Esophagus squamous epithelium (tissue), 5 donors: ENCODE results near the gene MAGI1. TPM values are rescaled to one million over a fixed set of nuclear protein-coding genes. Genes with fewer than 3 reads are reported as not detected.

Source experiments
- DNase-seq: peaks from one replicate; lab custom pipeline; 2025; lab: John Stamatoyannopoulos, UW
- H3K27ac ChIP-seq, 4 donors: fragments of 200-600 bp; sonication (generic); one replicate each; pipeline ENCODE4 v1.5.1; 2016 to 2019; ENCODE audit warnings: mild to moderate bottlenecking in 1 of 4
- H3K27me3 ChIP-seq, 4 donors: fragments of 200-600 bp; sonication (generic); 1 replicate in 3 of 4; 2 replicates in 1 of 4; pipeline versions ENCODE4 v1.5.1 to v1.6.0; 2017 to 2021; ENCODE audit warnings: antibody characterized with exemption in 1 of 4
- H3K36me3 ChIP-seq, 3 donors: fragments of 200-600 bp; sonication (generic); one replicate each; pipeline ENCODE4 v1.5.1; 2016 to 2019
- H3K4me1 ChIP-seq, 3 donors: fragments of 200-600 bp; sonication (generic); one replicate each; pipeline ENCODE4 v1.5.1; 2017 to 2019
- H3K4me3 ChIP-seq, 4 donors: fragments of 200-600 bp; sonication (generic); 1 replicate in 3 of 4; 2 replicates in 1 of 4; pipeline ENCODE4 v1.5.1; 2016 to 2019; ENCODE audit warnings: mild to moderate bottlenecking in 2 of 4, moderate library complexity in 1 of 4
- H3K9me3 ChIP-seq, 3 donors: fragments of 200-600 bp; sonication (generic); one replicate each; pipeline ENCODE4 v1.5.1; 2016 to 2019
- POLR2A ChIP-seq, 4 donors: fragments of 450-650 bp; IDR thresholded peaks; one replicate each; pipeline ENCODE4 v1.6.1; 2017; ENCODE audit warnings: antibody characterized with exemption in 4 of 4, mild to moderate bottlenecking in 4 of 4, moderate library complexity in 3 of 4
- WGBS, 2 donors: methylation state at CpG; one replicate each; pipeline ENCODE4 v1.1.5; 2018; 5-methylcytosine and 5-hydroxymethylcytosine counted together
- intact Hi-C: fragments of 100-400 bp; cut with DNase I; formaldehyde crosslinking; loops from one replicate; pipeline ENCODE4 v1.15.0; 2022
- total RNA-seq, 4 donors: library from RNA; depleted of rRNA; stranded (reverse); fragments of >200 nt; gene quantifications; one replicate each; pipeline ENCODE4 v1.1.0, GENCODE V29; 2016
- TF ChIP-seq, protein P1 (sequence below), 6 experiments: fragments of 450-650 bp in 4 of 6; fragments of 200-600 bp in 2 of 6; sonication (generic) in 2 of 6; IDR thresholded peaks; one replicate each; pipeline ENCODE4 v1.5.1; 2016 to 2019; ENCODE audit warnings: antibody characterized with exemption in 6 of 6, mild to moderate bottlenecking in 4 of 6, moderate library complexity in 4 of 6
- donor health status: DM: yes; HTN: yes; CAD: no.

MAGI1 gene
- total RNA-seq, 4 donors from 2014 or later, result 12.0 to 28.2 (median 21.1) TPM

DNA sequence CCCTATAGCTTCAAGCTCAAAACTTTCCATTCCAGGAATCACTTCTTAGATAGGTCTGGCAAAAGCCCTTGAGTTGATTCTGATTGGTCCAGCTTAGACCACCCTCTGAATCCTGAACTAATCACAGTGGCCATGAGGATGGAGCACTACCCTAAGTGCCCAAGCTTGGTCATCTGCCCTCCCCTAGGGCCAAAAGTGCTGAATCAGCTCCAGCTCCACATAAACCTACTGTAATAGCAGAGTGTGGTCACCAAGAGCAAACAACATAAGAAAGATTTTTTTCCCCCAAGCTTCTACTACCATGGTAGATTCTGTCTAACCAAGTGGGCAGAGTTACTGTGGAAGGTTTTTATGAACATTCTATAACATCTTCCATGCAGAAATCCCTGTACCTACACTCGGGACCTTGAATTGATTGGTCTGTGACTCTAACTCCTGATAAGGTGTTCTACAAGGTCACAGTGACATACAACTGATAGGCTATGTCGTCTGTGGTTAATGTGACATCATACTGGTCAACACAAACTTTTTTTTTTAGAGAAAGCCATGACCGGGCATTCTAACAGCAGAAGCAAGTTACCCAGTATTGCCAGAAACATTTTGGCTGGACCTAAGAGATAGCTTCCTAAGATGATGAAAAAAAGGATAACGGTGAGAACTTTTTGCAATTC lies 320.9 kb downstream of the MAGI1 start:
- 84 to 86% methylated on average over 4 of the region's 4 CpGs for WGBS, 2 donors
- Histone ChIP-seq H3K36me3 (no peaks in the 10 kb centered on the region), H3K27me3 (no peaks in the 10 kb centered on the region)

DNA sequence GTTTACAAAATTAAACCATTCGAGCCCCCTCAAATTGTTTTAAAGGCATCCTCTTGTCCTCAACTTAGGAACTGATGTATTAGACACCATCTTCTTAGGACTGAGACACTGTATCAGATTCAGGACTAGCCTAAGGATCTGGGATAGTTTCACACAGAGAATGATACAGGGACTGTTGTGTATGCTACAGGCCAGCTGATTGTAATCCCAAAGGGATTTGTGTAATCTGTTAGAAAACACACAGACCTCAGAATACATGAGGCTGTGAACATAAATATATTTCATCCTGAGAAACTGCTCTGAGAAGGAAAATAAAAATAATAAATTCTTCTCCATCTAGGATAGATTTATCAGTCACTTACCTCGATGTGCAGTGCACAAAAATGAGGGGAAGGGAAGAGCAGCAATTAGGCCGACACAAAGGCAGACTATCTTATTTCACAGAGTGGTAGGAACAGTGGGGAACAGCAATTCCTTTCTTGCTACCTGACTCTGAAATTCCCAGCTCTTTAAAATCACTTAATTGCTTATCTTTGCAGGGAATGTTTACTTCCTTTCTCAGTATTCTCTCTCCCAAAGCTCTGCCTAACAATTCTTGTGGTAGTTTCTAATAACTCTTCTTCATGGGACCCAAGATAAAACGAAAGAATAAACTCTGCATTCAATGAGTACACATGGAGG lies 322.5 kb downstream of the MAGI1 start:
- H3K27ac ChIP-seq, result no peak overlapping the region
- no peaks in the 10 kb centered on the region for H3K27me3 ChIP-seq
- intact Hi-C loops, result no loop called here
- no peak for DNase-seq
- peaks cover 0 to 11% (median 2%) of the 10 kb centered on the region in 3 donors for H3K4me1 ChIP-seq
- no peaks in the 10 kb centered on the region for H3K9me3 ChIP-seq
- TF ChIP-seq, protein P1, sequence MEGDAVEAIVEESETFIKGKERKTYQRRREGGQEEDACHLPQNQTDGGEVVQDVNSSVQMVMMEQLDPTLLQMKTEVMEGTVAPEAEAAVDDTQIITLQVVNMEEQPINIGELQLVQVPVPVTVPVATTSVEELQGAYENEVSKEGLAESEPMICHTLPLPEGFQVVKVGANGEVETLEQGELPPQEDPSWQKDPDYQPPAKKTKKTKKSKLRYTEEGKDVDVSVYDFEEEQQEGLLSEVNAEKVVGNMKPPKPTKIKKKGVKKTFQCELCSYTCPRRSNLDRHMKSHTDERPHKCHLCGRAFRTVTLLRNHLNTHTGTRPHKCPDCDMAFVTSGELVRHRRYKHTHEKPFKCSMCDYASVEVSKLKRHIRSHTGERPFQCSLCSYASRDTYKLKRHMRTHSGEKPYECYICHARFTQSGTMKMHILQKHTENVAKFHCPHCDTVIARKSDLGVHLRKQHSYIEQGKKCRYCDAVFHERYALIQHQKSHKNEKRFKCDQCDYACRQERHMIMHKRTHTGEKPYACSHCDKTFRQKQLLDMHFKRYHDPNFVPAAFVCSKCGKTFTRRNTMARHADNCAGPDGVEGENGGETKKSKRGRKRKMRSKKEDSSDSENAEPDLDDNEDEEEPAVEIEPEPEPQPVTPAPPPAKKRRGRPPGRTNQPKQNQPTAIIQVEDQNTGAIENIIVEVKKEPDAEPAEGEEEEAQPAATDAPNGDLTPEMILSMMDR (IDR thresholded peaks at IDR 0.05), result no peak
- TF ChIP-seq POLR2A (IDR thresholded peaks at IDR 0.05), result no peak
- no peak overlapping the region for H3K4me3 ChIP-seq
- WGBS, 2 donors, result 74 to 78% methylated on average over 4 of the region's 4 CpGs
- no peaks in the 10 kb centered on the region for H3K36me3 ChIP-seq

More for the DNA sequence above, 320.9 kb downstream of the MAGI1 start:
- TF ChIP-seq POLR2A (IDR thresholded peaks at IDR 0.05), result no peak
- TF ChIP-seq, protein P1 (IDR thresholded peaks at IDR 0.05), result no peak
- no peak overlapping the region for H3K4me3 ChIP-seq
- H3K4me1 ChIP-seq, result peaks cover 0 to 10% (median 5%) of the 10 kb centered on the region in 3 donors
- no peaks in the 10 kb centered on the region for H3K9me3 ChIP-seq
- no peak overlapping the region for H3K27ac ChIP-seq
- intact Hi-C loops, result no loop called here
- no peak for DNase-seq

DNA sequence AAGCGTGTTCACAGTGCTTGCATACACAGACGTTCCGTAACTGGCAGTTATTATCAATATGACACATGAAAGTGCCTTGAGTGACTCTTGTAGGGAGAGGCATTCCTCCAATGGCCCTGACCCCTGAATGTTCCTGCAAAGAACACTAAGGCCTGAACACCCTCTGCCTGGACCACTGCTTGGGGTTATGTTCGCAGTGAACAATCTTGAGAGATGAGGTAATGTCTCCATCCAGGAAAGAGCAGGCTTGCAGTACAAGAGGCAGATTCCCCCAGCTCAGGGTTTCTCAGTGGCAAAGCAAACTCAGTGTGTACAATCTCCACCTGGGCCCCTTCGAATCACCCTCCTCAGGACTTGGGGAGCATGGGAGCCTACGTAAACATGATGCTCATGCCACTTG lies 324.6 kb downstream of the MAGI1 start:
- intact Hi-C loops, result no loop called here
- no peaks in the 10 kb centered on the region for H3K27me3 ChIP-seq
- H3K4me3 ChIP-seq, result no peak overlapping the region
- H3K27ac ChIP-seq, result no peak overlapping the region
- peaks cover 0 to 6% (median 0%) of the 10 kb centered on the region in 3 donors for H3K4me1 ChIP-seq
- no peaks in the 10 kb centered on the region for H3K36me3 ChIP-seq
- H3K9me3 ChIP-seq, result no peaks in the 10 kb centered on the region
- TF ChIP-seq POLR2A (IDR thresholded peaks at IDR 0.05), result no peak
- TF ChIP-seq, protein P1 (IDR thresholded peaks at IDR 0.05), result no peak
- no peak for DNase-seq
- WGBS, 2 donors, result 67 to 69% methylated on average over 5 to 6 of the region's 6 CpGs

DNA sequence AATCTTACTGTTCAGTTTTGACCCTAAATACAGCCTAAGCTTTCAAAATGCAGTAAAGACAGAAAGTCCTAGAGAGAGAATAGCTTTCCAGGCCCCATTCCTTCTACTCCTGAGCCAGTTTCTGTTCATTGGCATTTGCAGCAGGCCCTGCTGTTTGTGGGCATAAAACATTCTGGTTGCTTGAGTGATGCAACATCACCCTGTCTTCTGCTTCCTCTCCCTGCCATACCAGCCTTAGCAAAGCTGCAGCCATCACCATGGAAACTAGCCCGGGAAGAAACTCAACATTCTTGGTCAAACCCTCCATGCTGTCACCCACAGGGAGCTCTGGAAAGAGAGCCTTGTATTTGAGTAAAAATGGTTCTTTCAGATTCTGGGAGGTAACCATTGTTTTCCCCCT lies 325.7 kb downstream of the MAGI1 start:
- DNase-seq, result no peak
- peaks cover 0 to 6% (median 0%) of the 10 kb centered on the region in 3 donors for H3K4me1 ChIP-seq
- WGBS, 2 donors, result 25 to 30% methylated on average over 1 of the region's 1 CpG
- TF ChIP-seq POLR2A (IDR thresholded peaks at IDR 0.05), result no peak
- TF ChIP-seq, protein P1 (IDR thresholded peaks at IDR 0.05), result no peak
- no peak overlapping the region for H3K27ac ChIP-seq
- H3K36me3 ChIP-seq, result no peaks in the 10 kb centered on the region
- no peak overlapping the region for H3K4me3 ChIP-seq
- H3K27me3 ChIP-seq, result no peaks in the 10 kb centered on the region
- intact Hi-C loops, result no loop called here
- H3K9me3 ChIP-seq, result no peaks in the 10 kb centered on the region

DNA sequence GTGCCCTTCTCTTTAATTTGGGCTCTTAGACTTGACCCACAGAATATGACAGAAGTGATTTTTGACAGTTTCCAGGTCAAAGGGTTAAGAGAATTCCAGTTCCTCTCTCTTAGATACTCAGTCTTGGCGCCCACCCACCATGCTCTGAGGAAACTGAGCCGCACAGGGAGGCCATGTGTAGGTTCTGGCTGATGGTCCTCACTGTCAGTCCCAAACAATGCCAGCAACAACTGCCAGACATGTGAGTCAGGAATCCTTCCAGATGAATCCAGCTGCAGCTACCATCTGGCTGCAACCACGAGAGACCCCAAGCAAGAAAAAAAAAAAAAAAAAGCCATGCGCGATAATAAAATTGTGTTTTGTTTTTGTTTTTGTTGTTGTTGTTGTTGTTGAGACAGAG lies 326.6 kb downstream of the MAGI1 start:
- H3K27ac ChIP-seq, result no peak overlapping the region
- no peak for DNase-seq
- intact Hi-C loops, result no loop called here
- no peaks in the 10 kb centered on the region for H3K9me3 ChIP-seq
- no peak overlapping the region for H3K4me3 ChIP-seq
- no peaks in the 10 kb centered on the region for H3K27me3 ChIP-seq
- H3K36me3 ChIP-seq, result no peaks in the 10 kb centered on the region
- peaks cover 0 to 6% (median 0%) of the 10 kb centered on the region in 3 donors for H3K4me1 ChIP-seq
- 68 to 78% methylated on average over 3 of the region's 5 CpGs for WGBS, 2 donors
- TF ChIP-seq, protein P1 (IDR thresholded peaks at IDR 0.05), result no peak
- TF ChIP-seq POLR2A (IDR thresholded peaks at IDR 0.05), result no peak
